Panc1 (cell line): ENCODE results near the gene SNX4. TPM values are rescaled to one million over a fixed set of nuclear protein-coding genes. Genes with fewer than 3 reads are reported as not detected.

ENCODE experiments used
- ATAC-seq: fragments of 200-7000 bp; cut with Tn5 transposase; 2 replicates; pipeline ENCODE4 v1.9.1; 2020; ENCODE audit warnings: mild to moderate bottlenecking, moderate library complexity
- BruUV-seq: library from RNA; stranded (reverse); fragments of 400-500 nt; replicated peaks from 2 replicates; lab custom pipeline; 2021; lab: Mats Ljungman, UMichigan
- CTCF ChIA-PET: fragments of 300-600 bp; sonication (Branson Sonifier 250); formaldehyde crosslinking; loops from one replicate; lab custom pipeline; 2022; ENCODE audit warnings: antibody characterized with exemption; lab: Charles Lee
- POLR2A ChIA-PET: fragments of 300-600 bp; sonication (Branson Sonifier 250); formaldehyde crosslinking; loops from one replicate; lab custom pipeline; 2022; ENCODE audit warnings: antibody characterized with exemption; lab: Charles Lee
- DNase-seq: peaks from one replicate; pipeline ENCODE4 v3.0.0-alpha.2; 2010; ENCODE audit warnings: low read depth, low spot score
- H3K27ac ChIP-seq: 2 replicates; pipeline ENCODE4 v1.5.1; 2011; ENCODE audit warnings: mild to moderate bottlenecking, low read length, inconsistent platforms
- H3K27me3 ChIP-seq: fragments of 200-500 bp; sonication (Bioruptor generic); 2 replicates; pipeline ENCODE4 v1.6.0; 2014; ENCODE audit warnings: low read length, inconsistent platforms; ENCODE audit not compliant: control insufficient read depth, insufficient read depth
- H3K36me3 ChIP-seq: fragments of 200-500 bp; sonication (Bioruptor generic); 2 replicates; pipeline ENCODE4 v1.5.1; 2014; ENCODE audit warnings: inconsistent platforms, mild to moderate bottlenecking, low read length, moderate library complexity; ENCODE audit not compliant: control insufficient read depth, insufficient read depth
- H3K4me1 ChIP-seq: 2 replicates; pipeline ENCODE4 v1.5.1; 2011; ENCODE audit warnings: inconsistent platforms, mild to moderate bottlenecking, low read length, moderate library complexity; ENCODE audit not compliant: control insufficient read depth, insufficient read depth
- H3K4me3 ChIP-seq, 2 experiments: 2 replicates each; pipeline ENCODE4 v1.5.1; 2011 to 2012; ENCODE audit warnings: low read depth in 2 of 2, low read length in 2 of 2, mild to moderate bottlenecking in 2 of 2, inconsistent platforms in 1 of 2, moderate library complexity in 1 of 2
- H3K9me3 ChIP-seq: fragments of 200-500 bp; sonication (Bioruptor generic); 2 replicates; pipeline ENCODE4 v1.5.1; 2014; ENCODE audit warnings: low read depth, mild to moderate bottlenecking, inconsistent platforms, low read length, moderate library complexity; ENCODE audit not compliant: control insufficient read depth, insufficient read depth
- CTCF ChIP-seq: fragments of 450-650 bp; IDR thresholded peaks from 2 replicates; pipeline ENCODE4 v1.5.1; 2017; ENCODE audit warnings: mild to moderate bottlenecking
- POLR2AphosphoS5 ChIP-seq: IDR thresholded peaks from 2 replicates; pipeline ENCODE4 v1.6.1; 2012; ENCODE audit warnings: mild to moderate bottlenecking, low read depth, low read length, moderate library complexity
- REST ChIP-seq, 2 experiments: IDR thresholded peaks; 2 replicates each; pipeline ENCODE4 v1.6.1; 2011 to 2012; ENCODE audit warnings: low read depth in 2 of 2, control low read depth in 1 of 2, low read length in 1 of 2, mild to moderate bottlenecking in 1 of 2, moderate library complexity in 1 of 2; ENCODE audit not compliant: insufficient read depth in 1 of 2
- SIN3A ChIP-seq: IDR thresholded peaks from 2 replicates; pipeline ENCODE4 v1.6.1; 2012; ENCODE audit warnings: low read depth, mild to moderate bottlenecking, low read length, moderate library complexity, borderline replicate concordance; ENCODE audit not compliant: insufficient read depth
- TCF7L2 ChIP-seq: IDR thresholded peaks from 2 replicates; pipeline ENCODE4 v1.6.1; 2011; ENCODE audit warnings: mild to moderate bottlenecking, low read depth, low read length, inconsistent platforms
- in situ Hi-C: cut with HindIII; loops from 2 replicates; pipeline ENCODE4 v1.10.0; 2016; ENCODE audit warnings: low sequenced_read_pairs, low pct_unique_long_range_greater_than_20kb
- intact Hi-C: fragments of 100-400 bp; cut with micrococcal nuclease; formaldehyde crosslinking; loops from one replicate; pipeline ENCODE4 v1.10.0; 2022; ENCODE audit not compliant: unreplicated experiment
- total RNA-seq: library from RNA; stranded (reverse); gene quantifications from one replicate; pipeline ENCODE4 v1.2.1, GENCODE V29; 2021; ENCODE audit not compliant: unreplicated experiment

SNX4 gene
- total RNA-seq, 1 experiment from 2014 or later = 34.3 TPM

DNA sequence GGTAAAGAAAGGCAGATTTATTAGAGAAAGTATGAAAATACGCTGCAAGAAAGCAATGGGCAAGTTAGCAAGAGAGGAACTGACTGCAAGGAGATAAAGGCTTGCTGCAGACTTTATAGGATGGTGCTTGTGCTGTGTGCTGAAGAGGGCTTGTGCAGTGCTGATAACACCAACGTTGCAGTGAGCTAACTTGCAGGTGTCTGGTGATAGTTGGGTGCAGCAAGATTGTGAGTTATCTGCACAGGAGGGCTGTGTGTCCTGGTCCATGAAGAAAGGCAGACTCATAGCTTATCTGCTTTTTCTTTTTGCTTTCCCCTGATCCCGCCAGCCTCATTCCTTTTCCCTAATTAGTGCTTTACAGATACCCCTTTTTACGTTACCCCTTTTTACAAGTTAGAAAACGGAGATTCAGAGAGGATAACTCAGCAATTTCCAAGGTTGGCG is 86.9 kb downstream of the SNX4 start:
- Histone ChIP-seq H3K27me3 (no peaks in the 10 kb centered on the region), H3K9me3 (no peaks in the 10 kb centered on the region), H3K36me3 (no peaks in the 10 kb centered on the region), H3K4me3 (no peak overlapping the region), H3K27ac (no peak overlapping the region), H3K4me1 (peaks cover 3% of the 10 kb centered on the region; the same call in 1 of the 2 replicates)
- intact Hi-C loops (loop anchor here (10.0 kb wide), 2 partner anchors 208 to 278 kb away; no protein-coding TSS in a partner anchor), in situ Hi-C loops (no loop called here)
- POLR2A ChIA-PET = no interaction called here
- CTCF ChIA-PET = no interaction called here
- no peak for TF ChIP-seq POLR2AphosphoS5
- TF ChIP-seq CTCF = no peak
- TF ChIP-seq REST (IDR thresholded peaks at IDR 0.05; ENCODE audit: insufficient read depth in 1 of 2, low read depth in 2 of 2, low read length in 1 of 2) = no peak
- no peak for TF ChIP-seq SIN3A
- no peak for TF ChIP-seq TCF7L2
- no peak for DNase-seq
- BruUV-seq = no TSS peak
- ATAC-seq = no peak

- in situ Hi-C loops = no loop called here
- DNase-seq = no peak
- no TSS peak for BruUV-seq
- Histone ChIP-seq H3K36me3 (no peaks in the 10 kb centered on the region), H3K9me3 (no peaks in the 10 kb centered on the region), H3K4me3 (no peak overlapping the region), H3K4me1 (no peaks in the 10 kb centered on the region), H3K27ac (no peak overlapping the region), H3K27me3 (no peaks in the 10 kb centered on the region)
- ATAC-seq = no peak
- ChIA-PET CTCF (no interaction called here), POLR2A (no interaction called here)
- no peak for TF ChIP-seq SIN3A
- no peak for TF ChIP-seq TCF7L2
- intact Hi-C loops = loop anchor here (10.0 kb wide), 2 partner anchors 207 to 277 kb away; no protein-coding TSS in a partner anchor
These were observed 87.9 kb downstream of the SNX4 start for GRCh38 chr3:125431912-125432790.

- ChIA-PET POLR2A (no interaction called here), CTCF (no interaction called here)
- H3K27ac ChIP-seq = no peak overlapping the region
- DNase-seq (no peak), ATAC-seq (no peak)
- no peaks in the 10 kb centered on the region for H3K27me3 ChIP-seq
- BruUV-seq = no TSS peak
- H3K9me3 ChIP-seq = no peaks in the 10 kb centered on the region
- intact Hi-C loops (loop anchor here (10.0 kb wide), 2 partner anchors 207 to 277 kb away; no protein-coding TSS in a partner anchor), in situ Hi-C loops (no loop called here)
- no peak overlapping the region for H3K4me3 ChIP-seq
- TF ChIP-seq TCF7L2 (no peak), CTCF (no peak), REST (IDR thresholded peaks at IDR 0.05; ENCODE audit: insufficient read depth in 1 of 2, low read depth in 2 of 2, low read length in 1 of 2) (no peak)
- H3K4me1 ChIP-seq = no peaks in the 10 kb centered on the region
- H3K36me3 ChIP-seq = no peaks in the 10 kb centered on the region
These were observed 88.6 kb downstream of the SNX4 start for GRCh38 chr3:125431391-125431790.
